ENCODE measurements around the gene LSM7.
A peak's percentile ranks its signal among the peaks of the same experiment; 100 is the strongest.

Gene LSM7

GRCh38 chr19:2333807-2334211, 5.4 kb upstream of the LSM7 start:
- no peaks in the 10 kb centered on the region for H3K27me3 ChIP-seq (ENCODE audit: control insufficient read depth in 3 of 3, insufficient read depth in 3 of 3, low read depth in 1 of 3, low read length in 3 of 3)

GRCh38 chr19:2333027-2333806, 4.8 kb upstream of the LSM7 start:
- Histone ChIP-seq H3K27ac (replicated peaks; ENCODE audit: low read length) (no peak overlapping the region), H3K9ac (ENCODE audit: low read depth, low read length, poor library complexity) (no peak overlapping the region), H3K36me3 (replicated peaks in 1 of 2; ENCODE audit: control insufficient read depth in 2 of 2, insufficient read depth in 2 of 2, low read length in 2 of 2) (peaks cover 6 to 14% of the 10 kb centered on the region in 2 donors), H4K8ac (ENCODE audit: low read depth, low read length) (no peak overlapping the region), H3K4ac (ENCODE audit: low read length) (no peak overlapping the region), H2BK5ac (ENCODE audit: low read length) (no peak overlapping the region), H4K91ac (ENCODE audit: low read depth, low read length, poor library complexity) (no peak overlapping the region), H2BK120ac (ENCODE audit: low read depth, low read length) (no peak overlapping the region), H2AK5ac (ENCODE audit: low read depth, low read length) (peak overlapping the region; percentile 91), H3K4me1 (ENCODE audit: control insufficient read depth in 2 of 2, insufficient read depth in 1 of 2, low read depth in 1 of 2, low read length in 2 of 2) (peaks cover 26% of the 10 kb centered on the region in 2 donors), H3K14ac (ENCODE audit: low read length) (no peak overlapping the region), H3K27me3 (ENCODE audit: control insufficient read depth in 3 of 3, insufficient read depth in 3 of 3, low read depth in 1 of 3, low read length in 3 of 3) (no peaks in the 10 kb centered on the region), H2BK15ac (ENCODE audit: low read length) (no peak overlapping the region), H3K23ac (ENCODE audit: low read depth, low read length, poor library complexity) (peak overlapping the region; percentile 10), H3K9me3 (replicated peaks in 1 of 2; ENCODE audit: control insufficient read depth in 2 of 2, insufficient read depth in 1 of 2, low read depth in 1 of 2, low read length in 2 of 2) (peaks cover 0 to 8% of the 10 kb centered on the region in 2 donors), H3K4me3 (ENCODE audit: low read length in 2 of 2) (no peak overlapping the region), H3K79me1 (ENCODE audit: low read depth, low read length) (peaks cover 30% of the 10 kb centered on the region), H2BK12ac (ENCODE audit: low read length) (no peak overlapping the region), H3K18ac (ENCODE audit: low read length) (no peak overlapping the region), H3K4me2 (ENCODE audit: insufficient read depth, low read length, poor library complexity, severe bottlenecking) (no peak overlapping the region), H2AFZ (ENCODE audit: low read length) (no peak overlapping the region)
- no peak for DNase-seq (ENCODE audit: low spot score)
- WGBS, 2 donors (ENCODE audit: extremely low coverage in 2 of 2, insufficient read length in 2 of 2, insufficient replicate concordance in 1 of 2): no CpG with 5 or more reads among the region's 27 CpGs

More at GRCh38 chr19:2333807-2334211, 5.4 kb upstream of the LSM7 start:
- no peak overlapping the region for H3K4me2 ChIP-seq (ENCODE audit: insufficient read depth, low read length, poor library complexity, severe bottlenecking)
- H3K79me1 ChIP-seq (ENCODE audit: low read depth, low read length): peaks cover 33% of the 10 kb centered on the region
- no peak overlapping the region for H3K9ac ChIP-seq (ENCODE audit: low read depth, low read length, poor library complexity)
- H2AFZ ChIP-seq (ENCODE audit: low read length): no peak overlapping the region
- H2AK5ac ChIP-seq (ENCODE audit: low read depth, low read length): peak overlapping the region; percentile 91
- H3K36me3 ChIP-seq (replicated peaks in 1 of 2; ENCODE audit: control insufficient read depth in 2 of 2, insufficient read depth in 2 of 2, low read length in 2 of 2): peaks cover 6 to 17% of the 10 kb centered on the region in 2 donors
- H2BK120ac ChIP-seq (ENCODE audit: low read depth, low read length): no peak overlapping the region
- peak overlapping the region; percentile 30 for H2BK12ac ChIP-seq (ENCODE audit: low read length)
- no peak overlapping the region for H3K23ac ChIP-seq (ENCODE audit: low read depth, low read length, poor library complexity)
- H4K91ac ChIP-seq (ENCODE audit: low read depth, low read length, poor library complexity): no peak overlapping the region
- H3K9me3 ChIP-seq (replicated peaks in 1 of 2; ENCODE audit: control insufficient read depth in 2 of 2, insufficient read depth in 1 of 2, low read depth in 1 of 2, low read length in 2 of 2): peaks cover 0 to 8% of the 10 kb centered on the region in 2 donors
- no peak for DNase-seq (ENCODE audit: low spot score)
- no peak overlapping the region for H4K8ac ChIP-seq (ENCODE audit: low read depth, low read length)
- peaks cover 26% of the 10 kb centered on the region in 2 donors for H3K4me1 ChIP-seq (ENCODE audit: control insufficient read depth in 2 of 2, insufficient read depth in 1 of 2, low read depth in 1 of 2, low read length in 2 of 2)
- H2BK5ac ChIP-seq (ENCODE audit: low read length): no peak overlapping the region
- no peak overlapping the region for H3K18ac ChIP-seq (ENCODE audit: low read length)
- H2BK15ac ChIP-seq (ENCODE audit: low read length): no peak overlapping the region
- H3K4ac ChIP-seq (ENCODE audit: low read length): no peak overlapping the region
- WGBS, 2 donors (ENCODE audit: extremely low coverage in 2 of 2, insufficient read length in 2 of 2, insufficient replicate concordance in 1 of 2): no CpG with 5 or more reads among the region's 11 CpGs
- no peak overlapping the region for H3K27ac ChIP-seq (replicated peaks; ENCODE audit: low read length)
- H3K4me3 ChIP-seq (ENCODE audit: low read length in 2 of 2): no peak overlapping the region
- H3K14ac ChIP-seq (ENCODE audit: low read length): no peak overlapping the region

GRCh38 chr19:2332341-2333026, 4.1 kb upstream of the LSM7 start:
- peaks cover 24 to 25% of the 10 kb centered on the region in 2 donors for H3K4me1 ChIP-seq (ENCODE audit: control insufficient read depth in 2 of 2, insufficient read depth in 1 of 2, low read depth in 1 of 2, low read length in 2 of 2)
- no peak overlapping the region for H4K8ac ChIP-seq (ENCODE audit: low read depth, low read length)
- H3K27me3 ChIP-seq (ENCODE audit: control insufficient read depth in 3 of 3, insufficient read depth in 3 of 3, low read depth in 1 of 3, low read length in 3 of 3): no peaks in the 10 kb centered on the region
- H2AFZ ChIP-seq (ENCODE audit: low read length): no peak overlapping the region
- H3K79me1 ChIP-seq (ENCODE audit: low read depth, low read length): peaks cover 29% of the 10 kb centered on the region
- H3K14ac ChIP-seq (ENCODE audit: low read length): peak overlapping the region; percentile 78
- H4K91ac ChIP-seq (ENCODE audit: low read depth, low read length, poor library complexity): no peak overlapping the region
- no peak overlapping the region for H3K23ac ChIP-seq (ENCODE audit: low read depth, low read length, poor library complexity)
- peak overlapping the region; percentile 78 for H2BK5ac ChIP-seq (ENCODE audit: low read length)
- WGBS, 2 donors (ENCODE audit: extremely low coverage in 2 of 2, insufficient read length in 2 of 2, insufficient replicate concordance in 1 of 2): no CpG with 5 or more reads among the region's 17 CpGs
- H3K4me3 ChIP-seq (ENCODE audit: low read length in 2 of 2): no peak overlapping the region
- no peak overlapping the region for H3K4me2 ChIP-seq (ENCODE audit: insufficient read depth, low read length, poor library complexity, severe bottlenecking)
- no peak overlapping the region for H3K4ac ChIP-seq (ENCODE audit: low read length)
- no peak overlapping the region for H2AK5ac ChIP-seq (ENCODE audit: low read depth, low read length)
- H2BK15ac ChIP-seq (ENCODE audit: low read length): no peak overlapping the region
- peaks cover 6 to 9% of the 10 kb centered on the region in 2 donors for H3K36me3 ChIP-seq (replicated peaks in 1 of 2; ENCODE audit: control insufficient read depth in 2 of 2, insufficient read depth in 2 of 2, low read length in 2 of 2)
- H3K9ac ChIP-seq (ENCODE audit: low read depth, low read length, poor library complexity): peak overlapping the region; percentile 55
- no peak overlapping the region for H2BK120ac ChIP-seq (ENCODE audit: low read depth, low read length)
- H3K9me3 ChIP-seq (replicated peaks in 1 of 2; ENCODE audit: control insufficient read depth in 2 of 2, insufficient read depth in 1 of 2, low read depth in 1 of 2, low read length in 2 of 2): peaks cover 0 to 8% of the 10 kb centered on the region in 2 donors
- H3K27ac ChIP-seq (replicated peaks; ENCODE audit: low read length): no peak overlapping the region
- DNase-seq (ENCODE audit: low spot score): no peak
- H2BK12ac ChIP-seq (ENCODE audit: low read length): no peak overlapping the region
- H3K18ac ChIP-seq (ENCODE audit: low read length): peak overlapping the region; percentile 42

GRCh38 chr19:2331601-2332246, 3.3 kb upstream of the LSM7 start:
- peaks cover 0 to 6% of the 10 kb centered on the region in 2 donors for H3K9me3 ChIP-seq (replicated peaks in 1 of 2; ENCODE audit: control insufficient read depth in 2 of 2, insufficient read depth in 1 of 2, low read depth in 1 of 2, low read length in 2 of 2)
- no CpG with 5 or more reads among the region's 12 CpGs for WGBS, 2 donors (ENCODE audit: extremely low coverage in 2 of 2, insufficient read length in 2 of 2, insufficient replicate concordance in 1 of 2)
- peaks cover 20 to 21% of the 10 kb centered on the region in 2 donors for H3K4me1 ChIP-seq (ENCODE audit: control insufficient read depth in 2 of 2, insufficient read depth in 1 of 2, low read depth in 1 of 2, low read length in 2 of 2)
- H2BK15ac ChIP-seq (ENCODE audit: low read length): no peak overlapping the region
- no peak overlapping the region for H2BK120ac ChIP-seq (ENCODE audit: low read depth, low read length)
- H3K4me3 ChIP-seq (ENCODE audit: low read length in 2 of 2): no peak overlapping the region
- peaks cover 5 to 13% of the 10 kb centered on the region in 2 donors for H3K36me3 ChIP-seq (replicated peaks in 1 of 2; ENCODE audit: control insufficient read depth in 2 of 2, insufficient read depth in 2 of 2, low read length in 2 of 2)
- no peak overlapping the region for H3K4ac ChIP-seq (ENCODE audit: low read length)
- H2BK5ac ChIP-seq (ENCODE audit: low read length): no peak overlapping the region
- H2BK12ac ChIP-seq (ENCODE audit: low read length): no peak overlapping the region
- no peak overlapping the region for H2AK5ac ChIP-seq (ENCODE audit: low read depth, low read length)
- no peak overlapping the region for H4K8ac ChIP-seq (ENCODE audit: low read depth, low read length)
- H3K79me1 ChIP-seq (ENCODE audit: low read depth, low read length): peaks cover 24% of the 10 kb centered on the region
- no peak for DNase-seq (ENCODE audit: low spot score)
- peak overlapping the region; percentile 1 for H3K14ac ChIP-seq (ENCODE audit: low read length)
- H3K27ac ChIP-seq (replicated peaks; ENCODE audit: low read length): no peak overlapping the region
- H4K91ac ChIP-seq (ENCODE audit: low read depth, low read length, poor library complexity): no peak overlapping the region
- H3K27me3 ChIP-seq (ENCODE audit: control insufficient read depth in 3 of 3, insufficient read depth in 3 of 3, low read depth in 1 of 3, low read length in 3 of 3): no peaks in the 10 kb centered on the region
- no peak overlapping the region for H3K23ac ChIP-seq (ENCODE audit: low read depth, low read length, poor library complexity)
- no peak overlapping the region for H3K9ac ChIP-seq (ENCODE audit: low read depth, low read length, poor library complexity)
- H2AFZ ChIP-seq (ENCODE audit: low read length): no peak overlapping the region
- H3K4me2 ChIP-seq (ENCODE audit: insufficient read depth, low read length, poor library complexity, severe bottlenecking): no peak overlapping the region
- H3K18ac ChIP-seq (ENCODE audit: low read length): no peak overlapping the region

Data from neuronal stem cell (in vitro differentiated cells).